Panc1 (cell line): Measurements from ENCODE around the gene LIPA. TPM values are rescaled to one million over a fixed set of nuclear protein-coding genes. Genes with fewer than 3 reads are reported as not detected.
"Not testable (repeated sequence)": the region's sequence is repeated elsewhere in the genome, so short reads cannot be mapped to it uniquely, and the experiment has no call there.

Experiments used
- ATAC-seq: fragments of 200-7000 bp; cut with Tn5 transposase; 2 replicates; pipeline ENCODE4 v1.9.1; 2020; ENCODE audit warnings: mild to moderate bottlenecking, moderate library complexity
- BruUV-seq: library from RNA; stranded (reverse); fragments of 400-500 nt; replicated peaks from 2 replicates; lab custom pipeline; 2021; lab: Mats Ljungman, UMichigan
- CTCF ChIA-PET: fragments of 300-600 bp; sonication (Branson Sonifier 250); formaldehyde crosslinking; loops from one replicate; lab custom pipeline; 2022; ENCODE audit warnings: antibody characterized with exemption; lab: Charles Lee
- POLR2A ChIA-PET: fragments of 300-600 bp; sonication (Branson Sonifier 250); formaldehyde crosslinking; loops from one replicate; lab custom pipeline; 2022; ENCODE audit warnings: antibody characterized with exemption; lab: Charles Lee
- DNase-seq: peaks from one replicate; pipeline ENCODE4 v3.0.0-alpha.2; 2010; ENCODE audit warnings: low read depth, low spot score
- H3K27ac ChIP-seq: 2 replicates; pipeline ENCODE4 v1.5.1; 2011; ENCODE audit warnings: mild to moderate bottlenecking, low read length, inconsistent platforms
- H3K27me3 ChIP-seq: fragments of 200-500 bp; sonication (Bioruptor generic); 2 replicates; pipeline ENCODE4 v1.6.0; 2014; ENCODE audit warnings: low read length, inconsistent platforms; ENCODE audit not compliant: control insufficient read depth, insufficient read depth
- H3K36me3 ChIP-seq: fragments of 200-500 bp; sonication (Bioruptor generic); 2 replicates; pipeline ENCODE4 v1.5.1; 2014; ENCODE audit warnings: inconsistent platforms, mild to moderate bottlenecking, low read length, moderate library complexity; ENCODE audit not compliant: control insufficient read depth, insufficient read depth
- H3K4me1 ChIP-seq: 2 replicates; pipeline ENCODE4 v1.5.1; 2011; ENCODE audit warnings: inconsistent platforms, mild to moderate bottlenecking, low read length, moderate library complexity; ENCODE audit not compliant: control insufficient read depth, insufficient read depth
- H3K4me3 ChIP-seq, 2 experiments: 2 replicates each; pipeline ENCODE4 v1.5.1; 2011 to 2012; ENCODE audit warnings: low read depth in 2 of 2, low read length in 2 of 2, mild to moderate bottlenecking in 2 of 2, inconsistent platforms in 1 of 2, moderate library complexity in 1 of 2
- H3K9me3 ChIP-seq: fragments of 200-500 bp; sonication (Bioruptor generic); 2 replicates; pipeline ENCODE4 v1.5.1; 2014; ENCODE audit warnings: low read depth, mild to moderate bottlenecking, inconsistent platforms, low read length, moderate library complexity; ENCODE audit not compliant: control insufficient read depth, insufficient read depth
- POLR2AphosphoS5 ChIP-seq: IDR thresholded peaks from 2 replicates; pipeline ENCODE4 v1.6.1; 2012; ENCODE audit warnings: mild to moderate bottlenecking, low read depth, low read length, moderate library complexity
- SIN3A ChIP-seq: IDR thresholded peaks from 2 replicates; pipeline ENCODE4 v1.6.1; 2012; ENCODE audit warnings: low read depth, mild to moderate bottlenecking, low read length, moderate library complexity, borderline replicate concordance; ENCODE audit not compliant: insufficient read depth
- TCF7L2 ChIP-seq: IDR thresholded peaks from 2 replicates; pipeline ENCODE4 v1.6.1; 2011; ENCODE audit warnings: mild to moderate bottlenecking, low read depth, low read length, inconsistent platforms
- in situ Hi-C: cut with HindIII; loops from 2 replicates; pipeline ENCODE4 v1.10.0; 2016; ENCODE audit warnings: low sequenced_read_pairs, low pct_unique_long_range_greater_than_20kb
- intact Hi-C: fragments of 100-400 bp; cut with micrococcal nuclease; formaldehyde crosslinking; loops from one replicate; pipeline ENCODE4 v1.10.0; 2022; ENCODE audit not compliant: unreplicated experiment
- total RNA-seq: library from RNA; stranded (reverse); gene quantifications from one replicate; pipeline ENCODE4 v1.2.1, GENCODE V29; 2021; ENCODE audit not compliant: unreplicated experiment
- TF ChIP-seq, protein P1 (sequence below), 2 experiments: IDR thresholded peaks; 2 replicates each; pipeline ENCODE4 v1.6.1; 2011 to 2012; ENCODE audit warnings: low read depth in 2 of 2, control low read depth in 1 of 2, low read length in 1 of 2, mild to moderate bottlenecking in 1 of 2, moderate library complexity in 1 of 2; ENCODE audit not compliant: insufficient read depth in 1 of 2
- TF ChIP-seq, protein P2 (sequence below): fragments of 450-650 bp; IDR thresholded peaks from 2 replicates; pipeline ENCODE4 v1.5.1; 2017; ENCODE audit warnings: mild to moderate bottlenecking

Gene LIPA
- total RNA-seq, 1 experiment from 2014 or later, result 172 TPM

DNA sequence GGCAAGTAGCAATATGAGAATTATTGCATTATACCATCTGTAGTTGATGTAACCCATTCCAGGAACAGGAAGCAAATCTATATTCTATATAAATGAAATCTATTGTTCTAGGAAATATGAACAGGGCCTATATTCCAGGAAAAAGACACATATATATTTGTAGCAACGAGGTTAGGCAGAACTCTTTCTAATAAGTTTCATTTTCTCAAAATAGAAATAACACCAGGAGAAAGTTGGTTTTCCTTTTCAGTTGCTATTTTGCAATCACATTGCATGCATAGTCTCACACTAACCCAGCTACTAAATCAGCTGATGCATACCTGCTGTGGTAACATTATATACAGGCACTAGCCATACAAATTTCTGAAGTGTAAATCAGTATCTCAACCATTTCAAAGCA, 44.0 kb upstream of the LIPA start:
- POLR2A ChIA-PET, result no interaction called here
- H3K27me3 ChIP-seq, result no peaks in the 10 kb centered on the region
- H3K4me1 ChIP-seq, result no peaks in the 10 kb centered on the region; the same call in 1 of the 2 replicates
- peaks cover 8% of the 10 kb centered on the region; the same call in 1 of the 2 replicates for H3K9me3 ChIP-seq
- no peak for ATAC-seq
- CTCF ChIA-PET, result no interaction called here
- no peak overlapping the region for H3K4me3 ChIP-seq
- no peaks in the 10 kb centered on the region for H3K36me3 ChIP-seq
- in situ Hi-C loops (no loop called here), intact Hi-C loops (no loop called here)
- DNase-seq, result no peak
- H3K27ac ChIP-seq, result peak overlapping the region; percentile 46; the same call in 1 of the 2 replicates
- BruUV-seq, result no TSS peak
- TF ChIP-seq SIN3A (no peak), POLR2AphosphoS5 (no peak), TCF7L2 (no peak)
- TF ChIP-seq, protein P1, sequence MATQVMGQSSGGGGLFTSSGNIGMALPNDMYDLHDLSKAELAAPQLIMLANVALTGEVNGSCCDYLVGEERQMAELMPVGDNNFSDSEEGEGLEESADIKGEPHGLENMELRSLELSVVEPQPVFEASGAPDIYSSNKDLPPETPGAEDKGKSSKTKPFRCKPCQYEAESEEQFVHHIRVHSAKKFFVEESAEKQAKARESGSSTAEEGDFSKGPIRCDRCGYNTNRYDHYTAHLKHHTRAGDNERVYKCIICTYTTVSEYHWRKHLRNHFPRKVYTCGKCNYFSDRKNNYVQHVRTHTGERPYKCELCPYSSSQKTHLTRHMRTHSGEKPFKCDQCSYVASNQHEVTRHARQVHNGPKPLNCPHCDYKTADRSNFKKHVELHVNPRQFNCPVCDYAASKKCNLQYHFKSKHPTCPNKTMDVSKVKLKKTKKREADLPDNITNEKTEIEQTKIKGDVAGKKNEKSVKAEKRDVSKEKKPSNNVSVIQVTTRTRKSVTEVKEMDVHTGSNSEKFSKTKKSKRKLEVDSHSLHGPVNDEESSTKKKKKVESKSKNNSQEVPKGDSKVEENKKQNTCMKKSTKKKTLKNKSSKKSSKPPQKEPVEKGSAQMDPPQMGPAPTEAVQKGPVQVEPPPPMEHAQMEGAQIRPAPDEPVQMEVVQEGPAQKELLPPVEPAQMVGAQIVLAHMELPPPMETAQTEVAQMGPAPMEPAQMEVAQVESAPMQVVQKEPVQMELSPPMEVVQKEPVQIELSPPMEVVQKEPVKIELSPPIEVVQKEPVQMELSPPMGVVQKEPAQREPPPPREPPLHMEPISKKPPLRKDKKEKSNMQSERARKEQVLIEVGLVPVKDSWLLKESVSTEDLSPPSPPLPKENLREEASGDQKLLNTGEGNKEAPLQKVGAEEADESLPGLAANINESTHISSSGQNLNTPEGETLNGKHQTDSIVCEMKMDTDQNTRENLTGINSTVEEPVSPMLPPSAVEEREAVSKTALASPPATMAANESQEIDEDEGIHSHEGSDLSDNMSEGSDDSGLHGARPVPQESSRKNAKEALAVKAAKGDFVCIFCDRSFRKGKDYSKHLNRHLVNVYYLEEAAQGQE (IDR thresholded peaks at IDR 0.05; ENCODE audit: insufficient read depth in 1 of 2, low read depth in 2 of 2, low read length in 1 of 2), result no peak
- TF ChIP-seq, protein P2, sequence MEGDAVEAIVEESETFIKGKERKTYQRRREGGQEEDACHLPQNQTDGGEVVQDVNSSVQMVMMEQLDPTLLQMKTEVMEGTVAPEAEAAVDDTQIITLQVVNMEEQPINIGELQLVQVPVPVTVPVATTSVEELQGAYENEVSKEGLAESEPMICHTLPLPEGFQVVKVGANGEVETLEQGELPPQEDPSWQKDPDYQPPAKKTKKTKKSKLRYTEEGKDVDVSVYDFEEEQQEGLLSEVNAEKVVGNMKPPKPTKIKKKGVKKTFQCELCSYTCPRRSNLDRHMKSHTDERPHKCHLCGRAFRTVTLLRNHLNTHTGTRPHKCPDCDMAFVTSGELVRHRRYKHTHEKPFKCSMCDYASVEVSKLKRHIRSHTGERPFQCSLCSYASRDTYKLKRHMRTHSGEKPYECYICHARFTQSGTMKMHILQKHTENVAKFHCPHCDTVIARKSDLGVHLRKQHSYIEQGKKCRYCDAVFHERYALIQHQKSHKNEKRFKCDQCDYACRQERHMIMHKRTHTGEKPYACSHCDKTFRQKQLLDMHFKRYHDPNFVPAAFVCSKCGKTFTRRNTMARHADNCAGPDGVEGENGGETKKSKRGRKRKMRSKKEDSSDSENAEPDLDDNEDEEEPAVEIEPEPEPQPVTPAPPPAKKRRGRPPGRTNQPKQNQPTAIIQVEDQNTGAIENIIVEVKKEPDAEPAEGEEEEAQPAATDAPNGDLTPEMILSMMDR, result no peak

DNA sequence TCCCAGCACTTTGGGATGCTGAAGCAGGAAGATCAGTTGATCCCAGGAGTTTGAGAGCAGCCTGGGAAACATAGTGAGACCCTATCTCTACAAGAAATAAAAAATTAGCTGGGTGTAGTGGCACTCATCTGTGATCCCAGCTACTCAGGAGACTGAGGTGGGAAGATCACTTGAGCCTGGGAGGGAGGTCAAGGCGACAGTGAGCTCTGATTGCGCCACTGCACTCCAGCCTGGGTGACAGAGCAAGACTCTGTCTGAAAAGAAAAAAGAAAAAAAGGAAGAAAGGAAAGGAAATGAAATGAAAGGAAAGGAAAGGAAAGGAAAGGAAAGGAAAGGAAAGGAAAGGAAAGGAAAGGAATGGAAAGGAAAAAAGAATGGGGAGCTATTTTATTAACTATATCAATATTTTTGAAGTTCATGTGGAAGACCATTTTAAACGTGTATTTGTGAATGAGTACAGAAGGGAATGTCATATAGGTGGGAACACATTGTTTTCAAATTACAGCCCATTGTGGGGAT, 43.2 kb upstream of the LIPA start:
- ATAC-seq (no peak), DNase-seq (no peak)
- TF ChIP-seq, protein P2, result no peak
- TF ChIP-seq TCF7L2 (no peak), SIN3A (no peak), POLR2AphosphoS5 (no peak)
- TF ChIP-seq, protein P1 (IDR thresholded peaks at IDR 0.05; ENCODE audit: insufficient read depth in 1 of 2, low read depth in 2 of 2, low read length in 1 of 2), result no peak
- Histone ChIP-seq H3K27ac (peak overlapping the region; percentile 12; the same call in 1 of the 2 replicates), H3K4me1 (no peaks in the 10 kb centered on the region; the same call in 1 of the 2 replicates), H3K9me3 (peaks cover 8% of the 10 kb centered on the region; the same call in 1 of the 2 replicates), H3K27me3 (no peaks in the 10 kb centered on the region), H3K36me3 (no peaks in the 10 kb centered on the region), H3K4me3 (no peak overlapping the region)
- in situ Hi-C loops, result no loop called here
- POLR2A ChIA-PET, result interaction anchor here (0.7 kb wide), 1 partner anchor 277 kb away, joined by 19 read pairs; no protein-coding TSS in a partner anchor
- BruUV-seq, result no TSS peak
- intact Hi-C loops, result no loop called here
- CTCF ChIA-PET, result no interaction called here

DNA sequence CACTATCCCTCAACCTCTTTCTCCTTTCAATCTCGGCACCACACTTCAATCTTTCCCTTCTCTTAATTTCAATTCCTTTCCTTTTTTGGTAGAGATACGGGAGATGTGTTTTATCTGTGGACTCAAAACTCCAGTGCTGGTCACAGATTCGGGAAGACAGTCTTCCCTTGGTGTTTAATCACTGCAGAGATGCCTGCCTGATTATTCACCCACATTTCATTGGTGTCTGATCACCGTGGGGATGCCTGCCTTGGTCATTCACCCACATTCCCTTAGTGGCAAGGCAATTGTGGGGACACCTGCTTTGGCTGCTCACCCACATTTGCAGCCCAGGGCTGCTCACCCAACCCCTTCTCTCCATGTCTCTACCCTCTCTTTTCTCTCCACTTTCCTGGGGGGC, 33.7 kb upstream of the LIPA start:
- H3K27me3 ChIP-seq, H3K36me3 ChIP-seq, in situ Hi-C loops, DNase-seq, ATAC-seq, H3K9me3 ChIP-seq, intact Hi-C loops, POLR2A ChIA-PET, CTCF ChIA-PET: not testable (repeated sequence)
- TSS peak; percentile 75 for BruUV-seq
- H3K4me1 ChIP-seq, result peaks cover 35% of the 10 kb centered on the region
- H3K4me3 ChIP-seq, result peak overlapping the region; percentile 7 to 23; a peak in 2 of 4 replicates
- H3K27ac ChIP-seq, result peak overlapping the region; percentile 98
